ENCODE data around the gene FRRS1L.

DNA sequence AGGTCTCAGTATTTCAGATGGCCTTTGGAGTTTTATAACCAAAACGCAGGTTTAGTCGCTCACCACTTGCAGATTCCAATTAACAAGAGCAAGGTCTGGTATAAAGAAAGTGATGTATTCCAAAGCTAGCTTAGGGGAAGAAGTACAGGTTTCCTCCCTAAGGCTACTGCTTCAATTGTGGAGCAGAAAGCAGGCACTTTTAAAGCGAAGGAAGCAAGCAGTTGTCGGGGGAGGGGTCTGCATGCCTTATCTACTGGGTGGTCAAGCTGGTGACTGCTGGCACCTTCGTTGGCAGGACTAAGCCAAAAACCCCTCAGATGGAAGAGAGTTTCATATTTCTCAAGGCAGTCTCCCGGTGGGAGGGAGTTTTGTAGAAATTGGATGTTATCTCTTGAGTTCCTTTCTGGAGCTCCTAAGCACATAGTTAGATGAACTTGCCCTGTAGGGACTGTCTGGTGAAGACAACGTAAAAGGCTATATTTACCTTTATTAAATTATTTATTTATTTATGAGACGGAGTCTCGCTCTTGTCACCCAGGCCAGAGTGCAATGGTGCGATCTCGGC lies 45.7 kb downstream of the FRRS1L start:
- TF ChIP-seq, protein P1, sequence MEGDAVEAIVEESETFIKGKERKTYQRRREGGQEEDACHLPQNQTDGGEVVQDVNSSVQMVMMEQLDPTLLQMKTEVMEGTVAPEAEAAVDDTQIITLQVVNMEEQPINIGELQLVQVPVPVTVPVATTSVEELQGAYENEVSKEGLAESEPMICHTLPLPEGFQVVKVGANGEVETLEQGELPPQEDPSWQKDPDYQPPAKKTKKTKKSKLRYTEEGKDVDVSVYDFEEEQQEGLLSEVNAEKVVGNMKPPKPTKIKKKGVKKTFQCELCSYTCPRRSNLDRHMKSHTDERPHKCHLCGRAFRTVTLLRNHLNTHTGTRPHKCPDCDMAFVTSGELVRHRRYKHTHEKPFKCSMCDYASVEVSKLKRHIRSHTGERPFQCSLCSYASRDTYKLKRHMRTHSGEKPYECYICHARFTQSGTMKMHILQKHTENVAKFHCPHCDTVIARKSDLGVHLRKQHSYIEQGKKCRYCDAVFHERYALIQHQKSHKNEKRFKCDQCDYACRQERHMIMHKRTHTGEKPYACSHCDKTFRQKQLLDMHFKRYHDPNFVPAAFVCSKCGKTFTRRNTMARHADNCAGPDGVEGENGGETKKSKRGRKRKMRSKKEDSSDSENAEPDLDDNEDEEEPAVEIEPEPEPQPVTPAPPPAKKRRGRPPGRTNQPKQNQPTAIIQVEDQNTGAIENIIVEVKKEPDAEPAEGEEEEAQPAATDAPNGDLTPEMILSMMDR (conservative IDR thresholded peaks at IDR 0.05), result no peak
- TF ChIP-seq ZFX (IDR thresholded peaks at IDR 0.05), result no peak

All from C4-2B (cell line).